ENCODE measurements around the gene HPCAL4. TPM values are rescaled to one million over a fixed set of nuclear protein-coding genes. Genes with fewer than 3 reads are reported as not detected.

HPCAL4 gene
- total RNA-seq, 1 experiment from 2014 or later: 0.50 TPM

DNA sequence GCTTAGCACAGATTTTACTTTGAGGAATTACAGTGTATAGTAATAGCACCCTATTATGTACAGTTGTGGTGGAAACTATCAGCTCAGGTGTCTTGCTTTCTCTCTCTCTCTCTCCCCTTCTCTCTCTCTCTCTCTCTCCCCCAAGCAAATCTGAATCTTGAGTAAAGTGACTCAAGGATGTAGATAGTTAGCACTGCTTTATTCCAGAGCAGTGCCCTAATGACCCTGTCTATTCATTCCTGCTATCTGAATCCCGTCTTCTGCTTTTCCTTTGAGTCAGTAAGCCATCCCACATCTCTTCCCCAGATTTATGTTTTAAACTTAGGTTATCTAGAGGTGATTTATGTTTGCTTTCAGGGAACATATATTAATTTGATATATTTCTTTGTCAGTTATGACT, 5.2 kb upstream of the HPCAL4 start (continued):
- TF ChIP-seq GRHL2 (CRISPR knock-in tag; IDR thresholded peaks at IDR 0.05; ENCODE audit: insufficient replicate concordance, severe bottlenecking): no peak
- TF ChIP-seq SP1 (CRISPR knock-in tag; conservative IDR thresholded peaks at IDR 0.05): no peak
- TF ChIP-seq HMGA2 (CRISPR knock-in tag; IDR thresholded peaks at IDR 0.05): no peak
- TF ChIP-seq ELF4 (CRISPR knock-in tag; IDR thresholded peaks at IDR 0.05; ENCODE audit: low read depth): no peak

DNA sequence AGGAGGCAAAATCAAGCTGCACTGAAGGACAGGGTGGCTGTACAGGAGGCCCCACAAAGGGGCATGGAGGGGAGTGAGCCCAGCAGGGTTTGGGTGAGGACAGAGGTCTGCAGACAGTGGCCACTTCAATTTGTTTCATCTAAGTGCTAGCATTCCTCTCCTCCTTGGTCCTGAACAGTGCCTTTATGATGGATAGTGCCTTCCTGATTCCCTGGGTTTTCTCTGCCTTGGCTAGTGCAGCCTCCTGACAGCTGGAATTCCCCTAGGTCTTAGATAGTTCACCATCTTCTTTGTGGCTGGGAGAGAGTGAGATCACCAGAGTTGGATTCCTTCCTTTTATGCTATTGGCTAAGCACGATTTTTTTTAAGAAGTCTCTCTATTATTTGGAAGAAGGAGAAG, 3.8 kb upstream of the HPCAL4 start:
- no peaks in the 10 kb centered on the region for H3K9me3 Mint-ChIP-seq
- DNase-seq (ENCODE audit: low spot score) (no peak), ATAC-seq (no peak)
- no peak overlapping the region for H3K27ac Mint-ChIP-seq
- H3K4me3 Mint-ChIP-seq: no peak overlapping the region
- no peaks in the 10 kb centered on the region for H3K36me3 Mint-ChIP-seq
- peaks cover 100% of the 10 kb centered on the region for H3K27me3 Mint-ChIP-seq (ENCODE audit: low read depth)
- H3K4me1 Mint-ChIP-seq: peaks cover 4% of the 10 kb centered on the region
- POLR2A ChIA-PET: no interaction called here
- TF ChIP-seq NR3C1 (CRISPR knock-in tag; conservative IDR thresholded peaks at IDR 0.05; ENCODE audit: low read depth) (no peak), SMAD3 (CRISPR knock-in tag; IDR thresholded peaks at IDR 0.05; ENCODE audit: borderline replicate concordance) (no peak), ATF1 (CRISPR knock-in tag; IDR thresholded peaks at IDR 0.05) (no peak), SMAD4 (CRISPR knock-in tag; IDR thresholded peaks at IDR 0.05) (no peak), CREB1 (CRISPR knock-in tag; IDR thresholded peaks at IDR 0.05) (no peak), ZNF416 (CRISPR knock-in tag; IDR thresholded peaks at IDR 0.05) (no peak), ZNF671 (CRISPR knock-in tag; IDR thresholded peaks at IDR 0.05) (no peak), FOXP1 (CRISPR knock-in tag; IDR thresholded peaks at IDR 0.05; ENCODE audit: borderline replicate concordance) (no peak), CBFB (CRISPR knock-in tag; IDR thresholded peaks at IDR 0.05; ENCODE audit: low read depth) (no peak)
- TF ChIP-seq, protein P1, sequence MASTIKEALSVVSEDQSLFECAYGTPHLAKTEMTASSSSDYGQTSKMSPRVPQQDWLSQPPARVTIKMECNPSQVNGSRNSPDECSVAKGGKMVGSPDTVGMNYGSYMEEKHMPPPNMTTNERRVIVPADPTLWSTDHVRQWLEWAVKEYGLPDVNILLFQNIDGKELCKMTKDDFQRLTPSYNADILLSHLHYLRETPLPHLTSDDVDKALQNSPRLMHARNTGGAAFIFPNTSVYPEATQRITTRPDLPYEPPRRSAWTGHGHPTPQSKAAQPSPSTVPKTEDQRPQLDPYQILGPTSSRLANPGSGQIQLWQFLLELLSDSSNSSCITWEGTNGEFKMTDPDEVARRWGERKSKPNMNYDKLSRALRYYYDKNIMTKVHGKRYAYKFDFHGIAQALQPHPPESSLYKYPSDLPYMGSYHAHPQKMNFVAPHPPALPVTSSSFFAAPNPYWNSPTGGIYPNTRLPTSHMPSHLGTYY (CRISPR knock-in tag; IDR thresholded peaks at IDR 0.05): no peak
- TF ChIP-seq, protein P2, sequence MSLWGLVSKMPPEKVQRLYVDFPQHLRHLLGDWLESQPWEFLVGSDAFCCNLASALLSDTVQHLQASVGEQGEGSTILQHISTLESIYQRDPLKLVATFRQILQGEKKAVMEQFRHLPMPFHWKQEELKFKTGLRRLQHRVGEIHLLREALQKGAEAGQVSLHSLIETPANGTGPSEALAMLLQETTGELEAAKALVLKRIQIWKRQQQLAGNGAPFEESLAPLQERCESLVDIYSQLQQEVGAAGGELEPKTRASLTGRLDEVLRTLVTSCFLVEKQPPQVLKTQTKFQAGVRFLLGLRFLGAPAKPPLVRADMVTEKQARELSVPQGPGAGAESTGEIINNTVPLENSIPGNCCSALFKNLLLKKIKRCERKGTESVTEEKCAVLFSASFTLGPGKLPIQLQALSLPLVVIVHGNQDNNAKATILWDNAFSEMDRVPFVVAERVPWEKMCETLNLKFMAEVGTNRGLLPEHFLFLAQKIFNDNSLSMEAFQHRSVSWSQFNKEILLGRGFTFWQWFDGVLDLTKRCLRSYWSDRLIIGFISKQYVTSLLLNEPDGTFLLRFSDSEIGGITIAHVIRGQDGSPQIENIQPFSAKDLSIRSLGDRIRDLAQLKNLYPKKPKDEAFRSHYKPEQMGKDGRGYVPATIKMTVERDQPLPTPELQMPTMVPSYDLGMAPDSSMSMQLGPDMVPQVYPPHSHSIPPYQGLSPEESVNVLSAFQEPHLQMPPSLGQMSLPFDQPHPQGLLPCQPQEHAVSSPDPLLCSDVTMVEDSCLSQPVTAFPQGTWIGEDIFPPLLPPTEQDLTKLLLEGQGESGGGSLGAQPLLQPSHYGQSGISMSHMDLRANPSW (CRISPR knock-in tag; conservative IDR thresholded peaks at IDR 0.05; ENCODE audit: low read depth): no peak
- TF ChIP-seq, protein P3, sequence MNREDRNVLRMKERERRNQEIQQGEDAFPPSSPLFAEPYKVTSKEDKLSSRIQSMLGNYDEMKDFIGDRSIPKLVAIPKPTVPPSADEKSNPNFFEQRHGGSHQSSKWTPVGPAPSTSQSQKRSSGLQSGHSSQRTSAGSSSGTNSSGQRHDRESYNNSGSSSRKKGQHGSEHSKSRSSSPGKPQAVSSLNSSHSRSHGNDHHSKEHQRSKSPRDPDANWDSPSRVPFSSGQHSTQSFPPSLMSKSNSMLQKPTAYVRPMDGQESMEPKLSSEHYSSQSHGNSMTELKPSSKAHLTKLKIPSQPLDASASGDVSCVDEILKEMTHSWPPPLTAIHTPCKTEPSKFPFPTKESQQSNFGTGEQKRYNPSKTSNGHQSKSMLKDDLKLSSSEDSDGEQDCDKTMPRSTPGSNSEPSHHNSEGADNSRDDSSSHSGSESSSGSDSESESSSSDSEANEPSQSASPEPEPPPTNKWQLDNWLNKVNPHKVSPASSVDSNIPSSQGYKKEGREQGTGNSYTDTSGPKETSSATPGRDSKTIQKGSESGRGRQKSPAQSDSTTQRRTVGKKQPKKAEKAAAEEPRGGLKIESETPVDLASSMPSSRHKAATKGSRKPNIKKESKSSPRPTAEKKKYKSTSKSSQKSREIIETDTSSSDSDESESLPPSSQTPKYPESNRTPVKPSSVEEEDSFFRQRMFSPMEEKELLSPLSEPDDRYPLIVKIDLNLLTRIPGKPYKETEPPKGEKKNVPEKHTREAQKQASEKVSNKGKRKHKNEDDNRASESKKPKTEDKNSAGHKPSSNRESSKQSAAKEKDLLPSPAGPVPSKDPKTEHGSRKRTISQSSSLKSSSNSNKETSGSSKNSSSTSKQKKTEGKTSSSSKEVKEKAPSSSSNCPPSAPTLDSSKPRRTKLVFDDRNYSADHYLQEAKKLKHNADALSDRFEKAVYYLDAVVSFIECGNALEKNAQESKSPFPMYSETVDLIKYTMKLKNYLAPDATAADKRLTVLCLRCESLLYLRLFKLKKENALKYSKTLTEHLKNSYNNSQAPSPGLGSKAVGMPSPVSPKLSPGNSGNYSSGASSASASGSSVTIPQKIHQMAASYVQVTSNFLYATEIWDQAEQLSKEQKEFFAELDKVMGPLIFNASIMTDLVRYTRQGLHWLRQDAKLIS (CRISPR knock-in tag; IDR thresholded peaks at IDR 0.05; ENCODE audit: borderline replicate concordance): no peak
- TF ChIP-seq, protein P4, sequence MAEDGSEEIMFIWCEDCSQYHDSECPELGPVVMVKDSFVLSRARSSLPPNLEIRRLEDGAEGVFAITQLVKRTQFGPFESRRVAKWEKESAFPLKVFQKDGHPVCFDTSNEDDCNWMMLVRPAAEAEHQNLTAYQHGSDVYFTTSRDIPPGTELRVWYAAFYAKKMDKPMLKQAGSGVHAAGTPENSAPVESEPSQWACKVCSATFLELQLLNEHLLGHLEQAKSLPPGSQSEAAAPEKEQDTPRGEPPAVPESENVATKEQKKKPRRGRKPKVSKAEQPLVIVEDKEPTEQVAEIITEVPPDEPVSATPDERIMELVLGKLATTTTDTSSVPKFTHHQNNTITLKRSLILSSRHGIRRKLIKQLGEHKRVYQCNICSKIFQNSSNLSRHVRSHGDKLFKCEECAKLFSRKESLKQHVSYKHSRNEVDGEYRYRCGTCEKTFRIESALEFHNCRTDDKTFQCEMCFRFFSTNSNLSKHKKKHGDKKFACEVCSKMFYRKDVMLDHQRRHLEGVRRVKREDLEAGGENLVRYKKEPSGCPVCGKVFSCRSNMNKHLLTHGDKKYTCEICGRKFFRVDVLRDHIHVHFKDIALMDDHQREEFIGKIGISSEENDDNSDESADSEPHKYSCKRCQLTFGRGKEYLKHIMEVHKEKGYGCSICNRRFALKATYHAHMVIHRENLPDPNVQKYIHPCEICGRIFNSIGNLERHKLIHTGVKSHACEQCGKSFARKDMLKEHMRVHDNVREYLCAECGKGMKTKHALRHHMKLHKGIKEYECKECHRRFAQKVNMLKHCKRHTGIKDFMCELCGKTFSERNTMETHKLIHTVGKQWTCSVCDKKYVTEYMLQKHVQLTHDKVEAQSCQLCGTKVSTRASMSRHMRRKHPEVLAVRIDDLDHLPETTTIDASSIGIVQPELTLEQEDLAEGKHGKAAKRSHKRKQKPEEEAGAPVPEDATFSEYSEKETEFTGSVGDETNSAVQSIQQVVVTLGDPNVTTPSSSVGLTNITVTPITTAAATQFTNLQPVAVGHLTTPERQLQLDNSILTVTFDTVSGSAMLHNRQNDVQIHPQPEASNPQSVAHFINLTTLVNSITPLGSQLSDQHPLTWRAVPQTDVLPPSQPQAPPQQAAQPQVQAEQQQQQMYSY (CRISPR knock-in tag; IDR thresholded peaks at IDR 0.05): no peak
- CTCF ChIA-PET: interaction anchor here (1.0 kb wide), 1 partner anchor 89 kb away, joined by 5 read pairs; no protein-coding TSS in a partner anchor
